KMS-11 (cell line): ENCODE results near the gene CDHR1.

Experiments
- H2AFZ ChIP-seq: fragments of 200-600 bp; sonication (generic); 2 replicates; pipeline ENCODE4 v1.6.1; 2016; ENCODE audit warnings: antibody characterized with exemption, mixed run types, low read depth
- H3K27ac ChIP-seq: fragments of 200-600 bp; sonication (generic); 2 replicates; pipeline ENCODE4 v1.6.1; 2016; ENCODE audit warnings: mild to moderate bottlenecking, mixed run types
- H3K27me3 ChIP-seq: fragments of 200-600 bp; sonication (generic); 2 replicates; pipeline ENCODE4 v1.6.1; 2017; ENCODE audit warnings: mild to moderate bottlenecking, low read depth, mixed run types, moderate library complexity; ENCODE audit not compliant: insufficient read depth
- H3K36me3 ChIP-seq: fragments of 200-600 bp; sonication (generic); 2 replicates; pipeline ENCODE4 v1.6.1; 2017; ENCODE audit warnings: mild to moderate bottlenecking, mixed run types; ENCODE audit not compliant: insufficient read depth
- H3K4me1 ChIP-seq: fragments of 200-600 bp; sonication (generic); 2 replicates; pipeline ENCODE4 v1.6.1; 2016; ENCODE audit warnings: mild to moderate bottlenecking, low read depth, mixed run types; ENCODE audit not compliant: poor library complexity, severe bottlenecking
- H3K4me2 ChIP-seq: fragments of 200-600 bp; sonication (generic); 2 replicates; pipeline ENCODE4 v1.7.0; 2016; ENCODE audit warnings: mild to moderate bottlenecking, mixed run types
- H3K4me3 ChIP-seq: fragments of 200-600 bp; sonication (generic); IDR thresholded peaks from 2 replicates; pipeline ENCODE4 v1.6.1; 2017; ENCODE audit warnings: low read depth, low read length, mixed read lengths; ENCODE audit not compliant: insufficient read depth
- H3K79me2 ChIP-seq: fragments of 200-600 bp; sonication (generic); 2 replicates; pipeline ENCODE4 v1.6.1; 2016; ENCODE audit warnings: low read depth, mixed run types; ENCODE audit not compliant: insufficient read depth
- H3K9ac ChIP-seq: fragments of 200-600 bp; sonication (generic); 2 replicates; pipeline ENCODE4 v1.6.1; 2016; ENCODE audit warnings: mild to moderate bottlenecking, mixed run types
- H4K20me1 ChIP-seq: fragments of 200-600 bp; sonication (generic); 2 replicates; pipeline ENCODE4 v1.6.1; 2016; ENCODE audit warnings: mild to moderate bottlenecking, mixed run types; ENCODE audit not compliant: insufficient read depth
- TF ChIP-seq, protein P1 (sequence below): fragments of 200-600 bp; sonication (generic); conservative IDR thresholded peaks from 2 replicates; pipeline ENCODE4 v1.6.1; 2017; ENCODE audit warnings: low read depth, mild to moderate bottlenecking, antibody characterized with exemption, low read length, moderate library complexity, mixed read lengths

CDHR1 gene

GRCh38 chr10:84195044-84195830 lies 900 bp downstream of the CDHR1 start:
- H3K4me1 ChIP-seq = no peaks in the 10 kb centered on the region
- no peak overlapping the region for H3K4me3 ChIP-seq
- H3K27ac ChIP-seq = no peak overlapping the region
- H3K79me2 ChIP-seq = no peaks in the 10 kb centered on the region
- no peak overlapping the region for H3K9ac ChIP-seq
- no peaks in the 10 kb centered on the region for H4K20me1 ChIP-seq
- no peak overlapping the region for H3K4me2 ChIP-seq
- no peak overlapping the region for H2AFZ ChIP-seq
- TF ChIP-seq, protein P1, sequence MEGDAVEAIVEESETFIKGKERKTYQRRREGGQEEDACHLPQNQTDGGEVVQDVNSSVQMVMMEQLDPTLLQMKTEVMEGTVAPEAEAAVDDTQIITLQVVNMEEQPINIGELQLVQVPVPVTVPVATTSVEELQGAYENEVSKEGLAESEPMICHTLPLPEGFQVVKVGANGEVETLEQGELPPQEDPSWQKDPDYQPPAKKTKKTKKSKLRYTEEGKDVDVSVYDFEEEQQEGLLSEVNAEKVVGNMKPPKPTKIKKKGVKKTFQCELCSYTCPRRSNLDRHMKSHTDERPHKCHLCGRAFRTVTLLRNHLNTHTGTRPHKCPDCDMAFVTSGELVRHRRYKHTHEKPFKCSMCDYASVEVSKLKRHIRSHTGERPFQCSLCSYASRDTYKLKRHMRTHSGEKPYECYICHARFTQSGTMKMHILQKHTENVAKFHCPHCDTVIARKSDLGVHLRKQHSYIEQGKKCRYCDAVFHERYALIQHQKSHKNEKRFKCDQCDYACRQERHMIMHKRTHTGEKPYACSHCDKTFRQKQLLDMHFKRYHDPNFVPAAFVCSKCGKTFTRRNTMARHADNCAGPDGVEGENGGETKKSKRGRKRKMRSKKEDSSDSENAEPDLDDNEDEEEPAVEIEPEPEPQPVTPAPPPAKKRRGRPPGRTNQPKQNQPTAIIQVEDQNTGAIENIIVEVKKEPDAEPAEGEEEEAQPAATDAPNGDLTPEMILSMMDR = no peak
- no peaks in the 10 kb centered on the region for H3K27me3 ChIP-seq
- H3K36me3 ChIP-seq = no peaks in the 10 kb centered on the region

DNA sequence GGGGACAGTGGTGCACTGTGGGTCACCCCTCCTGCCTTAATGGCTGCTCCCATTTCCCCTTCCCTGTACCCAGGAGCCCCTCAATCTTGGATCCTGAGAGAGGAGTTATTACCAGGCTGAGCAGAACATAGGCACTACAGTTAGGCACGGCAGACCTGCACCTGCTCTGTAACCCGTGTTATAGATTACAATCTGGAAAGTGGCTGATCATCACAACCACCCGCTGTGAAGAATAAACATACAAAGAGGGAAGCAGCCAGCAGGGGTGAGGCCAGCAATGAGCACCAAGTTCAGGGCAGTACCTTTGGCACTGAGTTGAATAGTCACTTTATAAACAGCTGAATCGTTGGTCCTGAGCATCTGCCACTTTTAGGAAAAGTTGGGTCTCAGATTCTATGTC lies 1.7 kb downstream of the CDHR1 start:
- Histone ChIP-seq H3K9ac (no peak overlapping the region), H2AFZ (no peak overlapping the region), H3K79me2 (no peaks in the 10 kb centered on the region), H3K36me3 (no peaks in the 10 kb centered on the region), H4K20me1 (no peaks in the 10 kb centered on the region), H3K27ac (no peak overlapping the region), H3K4me1 (no peaks in the 10 kb centered on the region), H3K4me3 (no peak overlapping the region), H3K27me3 (no peaks in the 10 kb centered on the region), H3K4me2 (no peak overlapping the region)
- TF ChIP-seq, protein P1 = no peak

DNA sequence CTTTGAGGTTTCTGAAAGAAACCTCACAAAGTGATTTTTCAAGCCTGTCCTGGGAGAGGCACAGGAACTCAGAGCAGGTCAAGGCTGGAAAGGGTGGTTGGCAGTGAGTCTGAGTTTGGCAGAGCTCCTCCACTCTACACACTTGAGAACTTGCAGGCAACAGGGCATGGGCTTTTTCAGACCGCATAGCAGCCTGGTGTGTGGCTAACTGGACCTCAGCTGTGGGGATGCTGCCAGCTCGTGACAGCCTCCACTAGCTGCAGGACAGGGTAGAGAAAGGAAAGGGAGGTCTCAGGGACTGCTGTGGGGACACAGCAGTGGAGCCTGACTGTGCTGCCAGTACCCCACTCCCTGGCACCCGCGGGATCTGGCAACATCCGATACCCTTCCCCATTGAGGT lies 2.6 kb downstream of the CDHR1 start:
- no peaks in the 10 kb centered on the region for H3K27me3 ChIP-seq
- H3K4me1 ChIP-seq = no peaks in the 10 kb centered on the region
- H3K4me2 ChIP-seq = no peak overlapping the region
- no peak overlapping the region for H3K9ac ChIP-seq
- no peak overlapping the region for H3K27ac ChIP-seq
- no peak overlapping the region for H3K4me3 ChIP-seq
- no peaks in the 10 kb centered on the region for H3K79me2 ChIP-seq
- TF ChIP-seq, protein P1 = no peak
- no peaks in the 10 kb centered on the region for H4K20me1 ChIP-seq
- H3K36me3 ChIP-seq = no peaks in the 10 kb centered on the region
- H2AFZ ChIP-seq = no peak overlapping the region

DNA sequence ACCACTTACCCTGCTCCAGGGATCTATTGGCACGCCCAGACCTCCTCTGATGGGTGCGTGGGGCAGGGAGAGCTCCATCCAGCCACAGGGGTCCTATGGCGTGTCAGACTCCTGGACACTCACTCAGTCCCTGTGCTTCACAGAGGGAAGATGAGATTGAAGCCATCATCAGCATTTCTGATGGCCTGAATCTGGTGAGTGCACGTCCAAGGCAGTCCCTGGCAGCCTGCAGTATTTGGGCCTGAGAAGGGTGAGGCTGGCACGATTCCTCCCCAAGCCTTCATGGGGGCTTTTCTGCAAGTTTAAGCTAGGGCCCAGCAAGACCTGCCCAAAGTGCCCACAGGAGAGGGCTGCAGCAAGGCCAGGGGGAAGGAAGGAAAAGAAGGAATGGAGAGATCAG lies 3.3 kb downstream of the CDHR1 start:
- Histone ChIP-seq H3K79me2 (no peaks in the 10 kb centered on the region), H3K36me3 (no peaks in the 10 kb centered on the region), H3K4me1 (no peaks in the 10 kb centered on the region), H3K9ac (no peak overlapping the region), H3K4me3 (no peak overlapping the region), H4K20me1 (no peaks in the 10 kb centered on the region), H3K27ac (no peak overlapping the region), H3K4me2 (no peak overlapping the region), H3K27me3 (no peaks in the 10 kb centered on the region), H2AFZ (no peak overlapping the region)
- TF ChIP-seq, protein P1 = no peak
